GM08714 (cell line): Measurements from ENCODE around the gene NOP53.

Source experiments
- H3K4me3 ChIP-seq: fragments of 200-500 bp; sonication (Bioruptor generic); 2 replicates; pipeline ENCODE4 v1.5.1; 2014; ENCODE audit warnings: mild to moderate bottlenecking, low read length, inconsistent platforms
- ZNF274 ChIP-seq: IDR thresholded peaks from 2 replicates; pipeline ENCODE4 v1.6.1; 2012; ENCODE audit warnings: mild to moderate bottlenecking, low read depth, low read length

Gene NOP53

GRCh38 chr19:47729799-47730520 is 15.4 kb upstream of the NOP53 start:
- no peak overlapping the region for H3K4me3 ChIP-seq
- no peak for TF ChIP-seq ZNF274

GRCh38 chr19:47730521-47730889 is 14.8 kb upstream of the NOP53 start:
- TF ChIP-seq ZNF274, result no peak
- no peak overlapping the region for H3K4me3 ChIP-seq

GRCh38 chr19:47730910-47731309 is 14.4 kb upstream of the NOP53 start:
- TF ChIP-seq ZNF274, result no peak
- no peak overlapping the region for H3K4me3 ChIP-seq

- no peak for TF ChIP-seq ZNF274
- H3K4me3 ChIP-seq, result no peak overlapping the region
Measured at GRCh38 chr19:47735131-47735530, 10.2 kb upstream of the NOP53 start.

GRCh38 chr19:47740866-47741519 is 4.4 kb upstream of the NOP53 start:
- no peak overlapping the region for H3K4me3 ChIP-seq
- TF ChIP-seq ZNF274, result no peak

GRCh38 chr19:47741544-47742140 is 3.7 kb upstream of the NOP53 start:
- no peak for TF ChIP-seq ZNF274
- H3K4me3 ChIP-seq, result no peak overlapping the region

GRCh38 chr19:47742634-47743033 is 2.7 kb upstream of the NOP53 start:
- no peak for TF ChIP-seq ZNF274
- H3K4me3 ChIP-seq, result no peak overlapping the region

- H3K4me3 ChIP-seq, result peak overlapping the region; percentile 69
Measured at GRCh38 chr19:47746129-47746528, 783 bp downstream of the NOP53 start.

- H3K4me3 ChIP-seq, result peak overlapping the region; percentile 6; the same call in 1 of the 2 replicates
- no peak for TF ChIP-seq ZNF274
Measured at GRCh38 chr19:47749326-47749725, 4.0 kb downstream of the NOP53 start.

GRCh38 chr19:47750752-47751151 is 5.4 kb downstream of the NOP53 start:
- no peak for TF ChIP-seq ZNF274
- H3K4me3 ChIP-seq, result no peak overlapping the region

- no peak overlapping the region for H3K4me3 ChIP-seq
- no peak for TF ChIP-seq ZNF274
Measured at GRCh38 chr19:47752440-47753211, 7.3 kb downstream of the NOP53 start.

GRCh38 chr19:47754206-47755064 is 9.1 kb downstream of the NOP53 start:
- TF ChIP-seq ZNF274, result no peak
- H3K4me3 ChIP-seq, result no peak overlapping the region

GRCh38 chr19:47755065-47755761 is 9.9 kb downstream of the NOP53 start:
- H3K4me3 ChIP-seq, result no peak overlapping the region
- TF ChIP-seq ZNF274, result no peak
